ENCODE measurements around the gene PFKL.
A peak's percentile ranks its signal among the peaks of the same experiment; 100 is the strongest.

Gene PFKL

DNA sequence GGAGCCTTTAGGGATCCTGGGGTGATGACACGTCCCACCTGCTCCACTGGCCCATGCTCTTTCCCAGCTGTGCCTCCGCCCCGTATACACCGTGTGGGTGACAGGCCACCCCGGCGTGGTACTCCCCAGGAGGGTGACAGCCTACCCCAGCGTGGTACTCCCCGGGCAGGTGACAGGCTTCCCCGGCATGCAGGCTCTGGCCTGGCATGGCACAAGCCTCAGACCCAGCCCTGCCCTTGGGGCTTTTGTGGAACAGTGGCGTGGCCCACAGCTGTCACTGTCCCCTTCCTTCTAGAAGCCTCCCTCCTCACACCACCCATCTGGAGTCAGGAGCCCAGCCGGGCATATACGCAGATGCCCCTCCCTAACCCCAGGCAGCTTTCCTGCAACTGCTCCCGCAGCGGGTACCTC lies 4.7 kb upstream of the PFKL start:
- no peak for DNase-seq

GRCh38 chr21:44295646-44296045 lies 4.2 kb upstream of the PFKL start:
- DNase-seq: no peak

GRCh38 chr21:44296103-44296519 lies 3.7 kb upstream of the PFKL start:
- no peak for DNase-seq

DNA sequence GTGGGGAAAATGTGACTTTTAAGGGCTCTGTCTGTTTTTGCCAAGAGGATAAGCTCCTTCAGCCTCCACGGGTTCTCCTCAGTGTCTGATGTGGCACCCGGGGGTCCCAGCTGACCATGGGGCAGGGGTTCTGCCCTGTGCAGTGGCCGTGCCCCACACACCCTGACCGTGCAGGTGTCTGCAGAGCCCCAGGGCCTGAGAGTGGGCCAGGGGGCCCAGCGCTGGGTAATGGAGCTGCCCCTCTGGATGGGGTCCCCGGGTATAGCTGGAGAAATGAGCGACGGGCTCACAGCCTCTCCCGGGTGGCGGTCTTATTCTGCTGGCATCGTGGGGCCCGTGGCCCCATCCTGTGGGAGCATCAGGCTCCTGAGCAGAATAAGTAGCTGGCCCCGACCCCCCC lies 2.9 kb upstream of the PFKL start:
- no peak for DNase-seq

DNA sequence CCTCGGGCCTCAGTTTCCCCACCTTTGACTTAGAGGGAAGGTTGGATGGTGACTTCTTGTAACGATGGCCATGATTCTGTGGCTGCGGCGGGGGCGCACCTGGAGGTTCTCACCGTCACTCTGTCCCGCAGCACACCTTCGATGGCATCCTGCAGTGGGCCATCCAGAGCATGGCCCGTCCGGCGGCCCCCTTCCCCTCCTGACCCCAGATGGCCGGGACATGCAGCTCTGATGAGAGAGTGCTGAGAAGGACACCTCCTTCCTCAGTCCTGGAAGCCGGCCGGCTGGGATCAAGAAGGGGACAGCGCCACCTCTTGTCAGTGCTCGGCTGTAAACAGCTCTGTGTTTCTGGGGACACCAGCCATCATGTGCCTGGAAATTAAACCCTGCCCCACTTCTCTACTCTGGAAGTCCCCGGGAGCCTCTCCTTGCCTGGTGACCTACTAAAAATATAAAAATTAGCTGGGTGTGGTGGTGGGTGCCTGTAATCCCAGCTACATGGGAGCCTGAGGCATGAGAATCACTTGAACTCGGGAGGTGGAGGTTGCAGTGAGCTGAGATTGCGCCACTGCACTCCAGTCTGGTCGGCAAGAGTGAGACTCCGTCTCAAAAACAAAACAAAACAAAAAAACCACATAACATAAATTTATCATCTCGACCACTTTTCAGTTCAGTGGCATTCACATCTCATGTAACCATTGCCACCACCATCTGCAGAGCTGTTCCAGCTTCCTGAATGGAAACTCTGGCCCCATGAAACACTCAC lies 2.1 kb upstream of the PFKL start:
- DNase-seq: peak; percentile 94 to 96 (median 95)

- DNase-seq: no peak
Observed at GRCh38 chr21:44298301-44298700, 1.6 kb upstream of the PFKL start.

DNA sequence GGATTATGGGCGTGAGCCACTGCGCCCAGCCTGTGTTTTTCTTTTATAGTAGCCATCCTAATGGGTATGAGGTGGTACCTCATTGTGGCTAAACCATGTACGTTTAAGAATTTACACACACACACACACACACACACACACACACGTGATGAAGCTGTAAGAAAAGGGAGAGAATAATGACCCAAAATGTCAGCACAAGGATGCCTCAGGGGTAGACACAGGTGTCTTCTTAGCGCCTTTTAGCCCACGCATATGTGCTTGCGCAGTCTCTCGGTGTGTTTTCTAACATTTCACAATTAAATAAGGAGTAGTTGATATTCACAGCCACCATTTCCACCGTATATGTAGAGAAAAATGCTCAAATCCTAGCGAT lies 782 bp upstream of the PFKL start:
- DNase-seq: peak in 1 of 4 experiments; percentile 32

GRCh38 chr21:44300262-44300959 lies 558 bp downstream of the PFKL start:
- DNase-seq: peak; percentile 77 to 92 (median 87)

GRCh38 chr21:44301141-44301540 lies 1.3 kb downstream of the PFKL start:
- no peak for DNase-seq

GRCh38 chr21:44301961-44302406 lies 2.1 kb downstream of the PFKL start:
- peak; percentile 21 to 65 (median 52) for DNase-seq

GRCh38 chr21:44302573-44303401 lies 2.9 kb downstream of the PFKL start:
- peak in 2 of 4 experiments; percentile 35 for DNase-seq

DNA sequence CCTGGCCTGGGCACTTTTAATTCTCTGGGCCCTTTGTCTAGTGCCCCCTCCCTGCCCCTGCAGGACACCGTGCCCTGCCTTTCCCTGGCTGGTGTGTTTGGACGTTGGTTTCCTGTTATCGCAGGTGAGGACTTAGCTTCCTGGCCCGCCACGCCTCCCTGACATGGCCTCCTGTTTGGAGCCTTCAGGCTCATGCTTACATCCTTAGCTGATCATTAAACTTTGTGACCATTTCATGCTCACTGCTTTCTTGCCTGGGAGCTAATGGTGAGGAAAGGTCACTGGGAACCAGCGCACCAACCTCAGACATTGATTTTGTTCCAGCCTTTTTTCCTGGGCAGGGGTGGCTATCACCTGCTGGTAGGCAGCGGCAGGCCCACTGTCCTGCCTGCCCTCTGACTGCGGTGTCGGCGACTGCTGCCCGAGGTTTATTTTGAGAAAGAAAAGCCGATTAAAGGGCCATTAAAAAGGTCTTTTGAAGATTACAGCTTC lies 3.7 kb downstream of the PFKL start:
- no peak for DNase-seq

DNA sequence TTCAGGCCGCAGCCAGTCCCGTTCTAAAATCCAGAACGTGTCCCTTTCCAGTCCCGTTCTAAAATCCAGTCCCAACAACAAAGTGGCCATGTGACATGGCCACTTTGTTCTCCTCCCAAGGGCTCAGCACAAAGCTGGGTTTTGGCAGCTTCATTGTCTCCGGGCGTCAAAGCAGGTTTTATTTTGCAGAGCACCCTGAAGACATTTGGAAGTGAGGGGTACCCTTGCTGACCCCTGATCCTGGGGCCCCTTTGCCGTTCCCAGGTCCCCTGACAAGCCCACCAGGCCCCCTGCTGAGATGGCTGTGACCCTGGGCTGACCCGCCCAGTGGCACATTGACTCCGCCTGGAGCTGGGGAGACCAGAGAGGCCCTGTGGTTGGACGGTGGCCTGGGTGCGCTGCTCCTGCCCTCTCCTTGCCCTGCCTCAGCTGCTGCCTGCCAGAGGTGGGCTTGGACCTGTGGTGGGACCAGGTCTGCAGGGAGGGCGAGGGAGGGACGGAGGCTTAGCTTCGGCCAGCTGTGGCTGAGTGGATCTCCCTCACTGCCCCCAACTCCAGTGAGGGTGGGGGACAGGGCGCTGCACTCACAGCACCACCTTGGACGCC lies 4.3 kb downstream of the PFKL start:
- no peak for DNase-seq

GRCh38 chr21:44304877-44305293 lies 5.0 kb downstream of the PFKL start:
- DNase-seq: peak; percentile 32 to 66 (median 46)

GRCh38 chr21:44305691-44306090 lies 5.8 kb downstream of the PFKL start:
- DNase-seq: peak; percentile 26 to 50 (median 42)

GRCh38 chr21:44306936-44307704 lies 7.3 kb downstream of the PFKL start:
- no peak for DNase-seq

GRCh38 chr21:44310628-44311507 lies 11.0 kb downstream of the PFKL start:
- no peak for DNase-seq

- DNase-seq: no peak
Observed at GRCh38 chr21:44312089-44312488, 12.2 kb downstream of the PFKL start.

DNA sequence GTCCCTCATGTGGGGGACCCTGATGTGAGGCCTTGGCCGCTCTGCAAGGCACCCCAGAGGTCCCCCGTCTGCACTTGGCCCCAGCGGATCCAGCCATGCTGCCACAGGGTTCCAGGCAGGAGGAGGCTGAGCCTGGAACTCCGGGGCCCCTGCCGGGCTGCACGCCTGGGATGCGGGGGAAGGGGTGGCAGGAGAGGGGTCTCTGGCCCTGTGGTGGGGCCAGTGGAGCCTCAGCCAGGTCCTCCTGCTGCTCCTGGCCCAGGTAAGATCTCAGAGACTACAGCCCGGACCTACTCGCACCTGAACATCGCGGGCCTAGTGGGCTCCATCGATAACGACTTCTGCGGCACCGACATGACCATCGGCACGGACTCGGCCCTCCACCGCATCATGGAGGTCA lies 12.9 kb downstream of the PFKL start:
- no peak for DNase-seq

DNA sequence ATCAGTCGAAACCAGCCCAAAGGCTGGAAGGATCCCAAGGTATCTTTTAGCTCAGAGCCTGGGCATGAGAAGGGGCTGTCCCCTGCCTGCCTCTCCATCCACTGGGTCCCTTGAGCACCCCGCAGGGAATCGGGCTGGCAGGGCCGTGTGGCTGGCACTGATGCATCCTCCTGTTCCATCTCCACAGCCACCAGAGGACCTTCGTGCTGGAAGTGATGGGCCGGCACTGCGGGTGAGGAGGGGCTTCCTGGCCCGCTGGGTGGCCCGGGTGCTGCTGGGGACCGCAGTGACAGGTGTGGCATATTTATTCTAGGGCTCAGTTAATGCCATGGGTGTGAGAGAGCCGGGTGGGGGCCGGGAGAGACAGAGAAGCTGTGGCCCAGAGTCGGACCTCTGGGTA lies 13.6 kb downstream of the PFKL start:
- no peak for DNase-seq

GRCh38 chr21:44314128-44314527 lies 14.3 kb downstream of the PFKL start:
- DNase-seq: no peak
